ENCODE measurements around the gene EVA1A. TPM values are rescaled to one million over a fixed set of nuclear protein-coding genes. Genes with fewer than 3 reads are reported as not detected.

The EVA1A gene
- 11.5 to 14.6 TPM (median 12.5 TPM) in 3 replicates for polyA plus RNA-seq
- 3.2 TPM for polyA plus RNA-seq (2011; ENCODE audit: low read depth)
- polyA plus RNA-seq (2011; cell fraction: cytosol; rRNA removed) = 10.1 and 17.4 TPM in 2 replicates
- 9.9 and 13.2 TPM in 2 replicates for polyA plus RNA-seq (2011; cell fraction: nucleus; rRNA removed)
- polyA plus RNA-seq (2012; ENCODE audit: low replicate concordance) = 2.5 and 23.9 TPM in 2 replicates
- 18.1 to 32.8 TPM (median 21.6 TPM) in 3 replicates for polyA minus RNA-seq
- polyA minus RNA-seq (2011; cell fraction: cytosol; rRNA and poly(A)+ RNA removed) = 24.7 TPM
- 13.8 and 15.4 TPM in 2 replicates for polyA minus RNA-seq (2011; cell fraction: nucleus; rRNA and poly(A)+ RNA removed)

- H3K79me2 ChIP-seq (ENCODE audit: control insufficient read depth, insufficient read depth, low read length) = peaks cover 26% of the 10 kb centered on the region
- no peaks in the 10 kb centered on the region for H3K9me3 ChIP-seq (ENCODE audit: control insufficient read depth, low read depth, low read length)
- DNase-seq (ENCODE audit: low read depth, low spot score) = no peak
- peaks cover 26% of the 10 kb centered on the region for H3K4me1 ChIP-seq (ENCODE audit: control insufficient read depth, extremely low read depth, insufficient read depth, low read length)
- peak within 1 kb of the TSS; percentile 90 for H3K4me2 ChIP-seq (ENCODE audit: control insufficient read depth, extremely low read depth, insufficient read depth, low read depth, low read length)
- no peaks in the 10 kb centered on the region for H4K20me1 ChIP-seq (ENCODE audit: control insufficient read depth, extremely low read depth, insufficient read depth, low read length)
- dilution Hi-C loops (cut with MboI; ENCODE audit: extremely low pct_ligation_motif_present, low sequenced_read_pairs) = no loop called here
- H3K27ac ChIP-seq (ENCODE audit: control insufficient read depth, insufficient read depth, low read length) = peak within 1 kb of the TSS; percentile 66
- H3K9me1 ChIP-seq (ENCODE audit: control insufficient read depth, extremely low read depth, insufficient read depth, low read length) = no peaks in the 10 kb centered on the region
- H3K36me3 ChIP-seq (ENCODE audit: control insufficient read depth in 2 of 2, extremely low read depth in 1 of 2, insufficient read depth in 2 of 2, low read length in 2 of 2) = peaks cover 0 to 2% of the 10 kb centered on the region in 2 experiments
- no peak for FAIRE-seq
- H3K4me3 ChIP-seq (ENCODE audit: control insufficient read depth in 2 of 3, extremely low read depth in 1 of 3, insufficient read depth in 2 of 3, low read depth in 1 of 3, low read length in 3 of 3) = peak within 1 kb of the TSS; percentile 64 to 88 (median 83)
- peak within 1 kb of the TSS; percentile 79 for H3K9ac ChIP-seq (ENCODE audit: control insufficient read depth, extremely low read depth, insufficient read depth, low read length)
- no peaks in the 10 kb centered on the region for H3K27me3 ChIP-seq (ENCODE audit: control insufficient read depth, extremely low read depth, insufficient read depth, low read length)
- no peak for TF ChIP-seq CTCF (optimal IDR thresholded peaks at IDR 0.05 in 1 of 3, IDR thresholded peaks at IDR 0.05 in 1 of 3, conservative IDR thresholded peaks at IDR 0.05 in 1 of 3; ENCODE audit: extremely low read depth in 1 of 3, insufficient read depth in 2 of 3, low read length in 3 of 3)
- no peak for TF ChIP-seq EZH2 (IDR thresholded peaks at IDR 0.05; ENCODE audit: low read length)
- peak within 1 kb of the TSS; percentile 79 for H2AFZ ChIP-seq (ENCODE audit: control insufficient read depth, low read length)
These were observed at the start of gene EVA1A for GRCh38 chr2:75560768-75561565. Gene EVA1A, minus strand, starts transcription at chr2:75560939. Its CDS starts 42,799 bp downstream, at chr2:75518140.

GRCh38 chr2:75609937-75610508 lies 49.3 kb upstream of the EVA1A start:
- H4K20me1 ChIP-seq (ENCODE audit: control insufficient read depth, extremely low read depth, insufficient read depth, low read length) = no peaks in the 10 kb centered on the region
- no peaks in the 10 kb centered on the region for H3K36me3 ChIP-seq (ENCODE audit: control insufficient read depth in 2 of 2, extremely low read depth in 1 of 2, insufficient read depth in 2 of 2, low read length in 2 of 2)
- H3K9ac ChIP-seq (ENCODE audit: control insufficient read depth, extremely low read depth, insufficient read depth, low read length) = no peak overlapping the region
- TF ChIP-seq CTCF (optimal IDR thresholded peaks at IDR 0.05 in 1 of 3, IDR thresholded peaks at IDR 0.05 in 1 of 3, conservative IDR thresholded peaks at IDR 0.05 in 1 of 3; ENCODE audit: extremely low read depth in 1 of 3, insufficient read depth in 2 of 3, low read length in 3 of 3) = no peak
- no peak for TF ChIP-seq EZH2 (IDR thresholded peaks at IDR 0.05; ENCODE audit: low read length)
- dilution Hi-C loops (cut with MboI; ENCODE audit: extremely low pct_ligation_motif_present, low sequenced_read_pairs) = no loop called here
- no peaks in the 10 kb centered on the region for H3K79me2 ChIP-seq (ENCODE audit: control insufficient read depth, insufficient read depth, low read length)
- peaks cover 52% of the 10 kb centered on the region for H3K4me1 ChIP-seq (ENCODE audit: control insufficient read depth, extremely low read depth, insufficient read depth, low read length)
- H3K27me3 ChIP-seq (ENCODE audit: control insufficient read depth, extremely low read depth, insufficient read depth, low read length) = peaks cover 4% of the 10 kb centered on the region
- no peak overlapping the region for H3K27ac ChIP-seq (ENCODE audit: control insufficient read depth, insufficient read depth, low read length)
- no peaks in the 10 kb centered on the region for H3K9me3 ChIP-seq (ENCODE audit: control insufficient read depth, low read depth, low read length)
- no peak overlapping the region for H2AFZ ChIP-seq (ENCODE audit: control insufficient read depth, low read length)
- H3K4me2 ChIP-seq (ENCODE audit: control insufficient read depth, extremely low read depth, insufficient read depth, low read depth, low read length) = no peak overlapping the region
- no peak overlapping the region for H3K4me3 ChIP-seq (ENCODE audit: control insufficient read depth in 2 of 3, extremely low read depth in 1 of 3, insufficient read depth in 2 of 3, low read depth in 1 of 3, low read length in 3 of 3)
- no peaks in the 10 kb centered on the region for H3K9me1 ChIP-seq (ENCODE audit: control insufficient read depth, extremely low read depth, insufficient read depth, low read length)
- DNase-seq (ENCODE audit: low read depth, low spot score) = no peak
- no peak for FAIRE-seq
